ENCODE results near the gene RSPH1.

- TF ChIP-seq CTCF (IDR thresholded peaks at IDR 0.05) (no peak), POLR2A (IDR thresholded peaks at IDR 0.05) (no peak)
Observed at GRCh38 chr21:42423197-42423675, 72.8 kb downstream of the RSPH1 start.
